Head of caudate nucleus (tissue), 42 donors: Measurements from ENCODE around the gene TTBK2.
"Not testable (repeated sequence)": the region's sequence is repeated elsewhere in the genome, so short reads cannot be mapped to it uniquely, and the experiment has no call there.

Experiments
- DNase-seq, 42 donors: peaks; one replicate each; pipeline versions ENCODE4 v3.0.0 to v3.0.0-alpha.2; 2020 to 2021; ENCODE audit warnings: mixed read lengths in 7 of 42
- intact Hi-C: fragments of 100-400 bp; cut with DNase I; formaldehyde crosslinking; loops from one replicate; pipeline ENCODE4 v1.15.0; 2022

Gene TTBK2

DNA sequence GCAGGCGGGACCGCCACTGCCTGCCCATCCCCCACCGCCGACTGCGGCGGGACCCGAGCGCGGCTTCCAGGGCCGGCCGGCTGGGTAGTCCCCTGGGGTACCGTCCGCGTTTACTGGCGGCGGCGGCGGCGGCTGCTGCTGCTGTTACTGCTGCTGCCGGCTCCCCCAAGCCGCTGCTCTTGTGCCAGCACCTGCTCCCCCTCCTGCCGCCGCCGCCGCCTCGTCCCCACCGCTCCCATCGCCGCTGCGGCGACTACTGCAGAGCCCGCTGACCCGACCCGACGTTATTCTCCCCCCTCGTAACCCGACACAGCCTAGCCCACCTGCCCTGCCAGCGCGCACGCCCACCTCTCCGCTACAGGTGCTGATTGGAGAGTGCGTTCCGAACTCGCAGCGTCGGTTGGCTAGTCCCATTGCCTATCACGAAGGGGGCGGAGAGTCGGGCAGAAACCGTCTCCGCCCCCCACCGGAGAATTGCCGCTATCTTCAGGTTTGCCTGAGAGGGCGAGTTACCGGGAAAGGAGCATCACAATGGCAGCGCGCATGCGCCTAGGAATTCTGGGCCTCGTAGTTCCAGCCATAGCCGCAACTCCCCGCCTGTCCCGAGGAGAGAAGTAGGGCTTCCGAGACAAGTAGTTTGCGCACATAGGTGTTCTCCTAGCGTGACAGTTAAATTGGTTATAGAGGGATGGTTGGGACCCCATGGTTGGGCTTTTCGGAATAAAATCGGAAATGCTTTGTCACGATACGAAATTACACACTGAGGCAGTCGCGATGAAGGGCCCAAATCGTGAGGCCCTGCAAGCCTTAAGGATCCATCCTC is at the start of gene TTBK2:
Gene TTBK2 (minus strand): TSS at position 260 of the 823 bp plus-strand sequence. CDS start 42,161 bp downstream, outside the sequence.
- intact Hi-C loops, result loop anchor here (5.0 to 10.0 kb wide), 2 partner anchors 183 to 216 kb away; partner anchors contain the start of gene CDAN1
- peak; percentile 97 to 100 (median 99) for DNase-seq

DNA sequence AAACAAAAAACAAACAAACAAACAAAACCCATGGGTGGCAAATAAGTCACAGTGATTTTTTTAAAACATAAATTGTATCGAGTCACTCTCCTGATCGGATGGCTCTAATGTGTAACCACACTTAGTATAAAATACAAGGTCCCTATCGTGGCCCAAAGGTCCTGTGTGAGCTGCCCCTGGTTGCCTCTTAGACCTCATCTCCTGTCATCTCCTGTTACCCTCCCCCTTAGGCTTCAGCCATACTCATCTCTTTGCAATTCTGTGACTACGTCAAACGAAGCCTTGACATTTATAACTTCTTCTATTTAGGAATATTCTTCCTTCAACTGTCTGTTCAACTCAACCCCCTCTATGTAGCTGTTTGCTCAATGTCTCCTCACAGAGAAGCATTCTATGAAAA is 43.9 kb upstream of the TTBK2 start:
- no peak for DNase-seq
- intact Hi-C loops, result no loop called here

DNA sequence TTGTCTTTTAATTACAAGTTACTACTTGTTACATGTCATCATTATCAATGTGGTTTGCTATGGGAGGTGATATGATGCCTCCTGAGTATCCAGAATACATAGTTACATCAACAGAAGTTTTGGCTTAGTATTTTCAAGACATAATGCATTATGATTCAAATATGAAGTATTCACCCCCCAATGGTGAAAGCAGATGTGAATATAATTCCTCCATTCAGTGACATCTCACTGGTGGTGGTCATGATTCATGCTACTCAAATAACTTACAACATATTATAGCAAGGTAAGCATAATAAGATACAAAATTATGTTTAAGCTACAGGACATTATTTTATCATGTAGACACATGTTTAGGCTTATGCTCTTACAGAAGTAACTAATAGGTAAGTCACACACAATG is 34.9 kb upstream of the TTBK2 start:
- intact Hi-C loops, result no loop called here

DNA sequence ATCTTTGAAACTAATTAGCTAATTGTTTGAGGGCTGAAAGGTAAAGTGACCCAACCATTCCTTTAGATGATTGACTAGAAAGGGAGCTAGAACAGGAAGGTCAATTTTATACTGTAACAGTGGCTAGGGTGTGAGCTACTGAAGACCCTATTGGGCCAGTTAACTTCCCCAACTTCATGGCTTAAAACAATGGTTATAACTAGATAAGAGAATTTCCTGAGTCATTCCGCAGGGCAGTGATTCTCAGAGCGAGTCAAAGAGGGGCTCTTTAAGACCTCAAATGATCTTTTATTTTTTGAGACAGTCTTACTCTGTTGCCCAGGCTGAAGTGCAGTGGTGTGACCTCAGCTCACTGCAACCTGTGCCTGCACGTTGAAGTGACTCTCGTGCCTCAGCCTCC is 33.7 kb upstream of the TTBK2 start:
- intact Hi-C loops, result no loop called here
- no peak for DNase-seq

More for the DNA sequence above, 34.9 kb upstream of the TTBK2 start:
- DNase-seq, result no peak

DNA sequence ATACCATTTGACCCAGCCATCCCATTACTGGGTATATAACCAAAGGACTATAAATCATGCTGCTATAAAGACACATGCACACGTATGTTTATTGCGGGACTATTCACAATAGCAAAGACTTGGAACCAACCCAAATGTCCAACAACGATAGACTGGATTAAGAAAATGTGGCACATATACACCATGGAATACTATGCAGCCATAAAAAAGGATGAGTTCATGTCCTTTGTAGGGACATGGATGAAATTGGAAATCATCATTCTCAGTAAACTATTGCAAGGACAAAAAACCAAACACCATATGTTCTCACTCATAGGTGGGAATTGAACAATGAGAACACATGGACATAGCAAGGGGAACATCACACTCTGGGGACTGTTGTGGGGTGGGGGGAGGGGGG is 28.3 kb upstream of the TTBK2 start:
- intact Hi-C loops, DNase-seq: not testable (repeated sequence)

DNA sequence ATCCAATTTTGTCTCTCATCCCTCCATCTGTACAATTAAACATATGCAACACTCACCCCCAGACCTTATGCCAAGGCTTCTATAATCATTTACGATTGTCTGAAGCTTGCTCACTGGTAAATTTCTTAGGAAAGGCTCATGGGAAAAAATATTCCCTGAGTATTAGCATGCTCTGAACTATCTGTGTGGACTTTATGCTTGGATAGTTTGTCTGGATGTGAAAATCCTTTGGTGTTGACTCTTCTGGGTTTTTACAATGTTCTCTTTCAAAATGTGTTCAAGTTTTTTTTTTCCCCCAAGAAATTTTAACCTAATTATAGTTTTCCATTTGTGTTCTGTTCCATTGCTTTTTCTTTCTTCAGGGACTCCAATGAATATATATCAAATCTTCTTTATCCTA is 19.9 kb upstream of the TTBK2 start:
- DNase-seq, result no peak
- intact Hi-C loops, result no loop called here

DNA sequence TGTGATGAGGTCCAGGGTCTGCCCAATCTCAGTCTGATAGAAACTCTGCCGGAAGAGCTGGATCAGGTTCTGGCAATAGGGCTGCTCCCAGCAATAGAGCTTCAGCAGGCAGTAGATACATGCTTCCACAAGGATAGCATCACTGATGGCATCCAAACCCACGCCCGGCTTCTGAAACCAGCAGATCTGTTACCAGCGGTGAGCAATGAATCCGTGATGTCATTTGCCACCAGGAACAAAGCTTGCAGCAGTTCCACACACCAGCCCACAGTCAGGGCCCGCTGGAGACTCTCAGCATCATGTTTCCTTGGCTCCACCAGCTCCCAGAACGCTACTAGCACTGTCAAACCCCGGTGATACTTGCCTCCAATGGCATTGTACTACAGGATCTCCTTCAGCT is 19.3 kb upstream of the TTBK2 start:
- DNase-seq, result peak in 34 of 42 donors; percentile 6 to 83 (median 38)
- intact Hi-C loops, result no loop called here

DNA sequence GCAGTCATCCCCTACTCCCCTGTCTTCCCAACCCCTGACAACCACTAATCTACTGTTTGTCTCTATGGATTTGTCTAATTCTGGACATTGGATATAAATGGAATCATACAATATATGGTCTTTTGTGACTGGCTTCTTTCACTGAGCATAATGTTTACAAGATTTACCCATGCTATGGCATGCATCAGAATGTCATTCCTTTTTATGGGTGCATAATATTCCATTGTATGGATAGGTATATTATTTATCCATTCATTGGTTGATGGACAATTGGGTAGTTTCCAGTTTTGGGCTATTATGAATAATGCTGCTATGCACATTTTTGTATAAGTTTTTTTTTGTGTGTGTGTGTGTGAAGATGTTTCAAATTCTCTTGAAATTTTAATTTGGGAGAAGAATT is 16.6 kb upstream of the TTBK2 start:
- intact Hi-C loops, result no loop called here
- DNase-seq, result no peak

DNA sequence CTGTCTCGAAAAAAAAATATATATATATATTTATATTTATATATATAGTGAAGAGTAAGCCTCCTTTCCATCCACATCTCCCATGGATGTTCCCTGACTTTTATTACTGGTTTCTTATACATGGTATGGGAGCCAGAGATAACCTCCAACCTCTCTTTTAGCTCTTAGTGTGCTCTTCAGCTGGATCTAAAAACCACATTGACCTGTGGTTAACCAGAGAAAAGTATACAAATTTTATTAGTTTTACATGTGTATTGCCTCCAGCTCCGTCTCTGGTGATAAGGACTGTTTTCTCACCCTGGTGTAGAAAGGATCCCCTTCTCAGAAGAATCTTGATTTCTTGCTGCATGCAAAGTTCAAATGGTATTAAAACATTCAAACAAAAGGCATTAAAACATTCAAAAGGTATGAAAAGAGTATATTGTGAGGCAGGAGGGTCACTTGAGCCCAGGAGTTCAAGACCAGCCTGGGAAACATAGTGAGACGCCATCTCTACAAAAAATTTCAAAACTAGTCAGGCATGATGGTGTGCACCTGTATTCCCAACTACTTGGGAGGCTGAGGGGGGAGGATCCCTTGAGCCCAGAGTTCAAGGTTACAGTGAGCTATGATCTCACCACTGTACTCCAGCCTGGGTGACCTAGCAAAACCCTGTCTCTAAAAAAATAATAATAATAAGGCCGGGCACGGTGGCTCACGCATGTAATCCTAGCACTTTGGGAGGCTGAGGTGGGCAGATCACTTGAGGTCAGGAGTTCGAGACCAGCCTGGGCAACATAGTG is 13.5 kb upstream of the TTBK2 start:
- no peak for DNase-seq
- intact Hi-C loops, result no loop called here

DNA sequence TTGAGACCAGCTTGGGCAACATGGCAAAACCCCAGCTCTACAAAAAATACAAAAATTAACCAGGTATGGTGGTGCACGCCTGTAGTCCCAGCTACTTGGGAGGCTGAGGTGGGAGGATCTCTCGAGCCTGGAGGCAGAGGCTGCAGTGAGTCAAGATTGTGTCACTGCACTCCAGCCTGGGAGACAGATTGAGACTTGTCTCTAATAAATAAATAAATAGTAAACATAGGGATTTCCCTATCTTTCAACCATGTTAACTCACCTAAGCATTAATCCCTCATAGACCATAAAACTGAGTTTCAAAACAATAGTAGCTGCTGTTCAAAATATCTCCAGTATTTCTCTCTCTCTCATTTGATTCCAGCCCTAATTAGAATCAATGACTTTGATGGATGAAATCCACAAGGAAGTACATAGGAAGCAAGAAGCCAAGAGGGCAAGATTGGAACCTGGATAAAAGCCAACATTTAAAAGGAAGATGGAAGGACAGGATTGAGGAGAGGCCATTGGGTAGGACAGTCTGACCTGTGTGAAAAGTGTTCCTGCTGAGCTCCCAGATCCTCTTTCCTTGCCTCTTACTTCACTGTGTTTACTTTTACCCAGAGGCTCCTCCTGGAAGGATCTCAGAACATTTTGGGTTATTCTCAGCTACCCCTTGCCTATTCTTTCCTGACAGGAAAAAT is 12.4 kb upstream of the TTBK2 start:
- intact Hi-C loops, result no loop called here
- no peak for DNase-seq

DNA sequence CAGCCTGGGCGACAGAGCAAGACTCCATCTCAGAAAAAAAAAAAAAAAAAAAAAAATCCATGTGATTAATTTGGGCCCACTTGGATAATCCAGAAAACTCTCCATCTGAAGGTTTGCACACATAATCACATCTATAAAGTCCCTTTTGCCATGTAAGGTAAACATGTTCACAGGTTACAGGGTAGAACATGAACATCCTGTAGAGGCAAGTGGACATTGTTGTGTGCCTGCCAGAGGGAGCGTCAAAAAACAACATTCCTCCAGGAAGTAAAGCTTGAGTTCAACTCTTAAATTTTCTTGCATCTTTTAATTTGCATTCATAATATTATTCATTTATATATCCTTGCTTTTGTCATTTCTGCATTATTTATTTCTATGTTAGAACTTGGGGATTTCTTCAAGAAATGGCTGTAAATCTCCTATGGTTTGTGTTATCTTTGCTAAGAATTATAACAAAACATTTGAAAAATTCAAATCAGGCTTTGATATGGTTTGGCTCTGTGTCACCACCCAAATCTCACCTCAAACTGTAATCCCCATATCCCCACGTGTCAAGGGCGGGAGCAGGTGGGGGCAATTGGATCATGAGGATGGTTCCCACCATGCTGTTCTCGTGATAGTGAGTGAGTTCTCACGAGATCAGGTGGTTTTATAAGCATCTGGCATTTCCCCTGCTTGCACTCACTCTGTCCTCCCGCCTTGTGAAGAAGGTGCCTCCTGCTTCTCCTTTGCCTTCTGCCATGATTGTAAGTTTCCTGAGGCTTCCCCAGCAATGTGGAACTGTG is 11.3 kb upstream of the TTBK2 start:
- intact Hi-C loops, result no loop called here
- DNase-seq, result no peak

DNA sequence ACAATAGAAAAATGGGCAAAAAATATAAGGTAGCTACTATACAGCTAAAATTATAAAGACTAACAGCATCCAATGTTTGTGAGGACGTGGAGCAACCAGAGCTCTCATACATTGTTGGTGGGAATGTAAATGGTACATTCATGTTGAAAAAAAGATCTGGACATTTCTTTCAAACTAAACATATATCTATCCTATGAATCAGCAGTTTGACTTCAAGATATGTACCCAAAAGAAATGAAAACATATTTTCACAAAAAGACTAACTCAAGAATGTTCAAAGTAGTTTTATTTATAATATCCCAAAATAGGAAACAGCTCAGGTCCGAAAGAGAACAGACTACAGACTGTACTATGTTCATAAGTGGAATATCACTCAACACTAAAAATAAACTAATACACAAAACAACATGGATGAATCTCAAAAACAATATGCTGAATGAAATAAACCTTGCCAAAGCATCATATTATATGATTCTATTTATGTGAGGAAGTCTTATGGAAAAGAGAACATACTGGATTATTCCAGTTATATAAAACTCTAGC is 8.8 kb upstream of the TTBK2 start:
- DNase-seq, result no peak
- intact Hi-C loops, result loop anchor here (10.0 kb wide), 1 partner anchor 225 kb away; no protein-coding TSS in a partner anchor

DNA sequence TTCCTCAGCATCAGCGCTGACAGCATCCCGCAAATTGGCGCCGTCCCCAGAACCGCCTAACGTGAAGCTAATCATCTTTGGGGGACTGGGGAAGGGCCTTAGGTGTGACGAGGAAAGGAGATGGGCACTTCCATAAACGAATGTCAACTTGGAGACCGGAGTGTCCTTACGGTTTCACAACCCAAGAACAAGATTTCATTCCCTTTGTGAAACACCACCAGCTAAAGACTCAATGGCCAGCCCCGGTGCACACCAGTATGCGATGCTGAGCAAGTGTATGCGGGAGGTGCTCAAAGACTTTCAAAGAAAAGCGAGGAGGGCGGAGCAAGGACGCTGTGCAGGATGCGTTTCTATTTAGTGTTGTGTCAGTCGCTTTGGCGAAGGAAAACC is 759 bp upstream of the TTBK2 start:
- peak in 41 of 42 donors; percentile 17 to 78 (median 46) for DNase-seq
- intact Hi-C loops, result loop anchor here (5.0 to 10.0 kb wide), 2 partner anchors 184 to 217 kb away; partner anchors contain the start of gene CDAN1

DNA sequence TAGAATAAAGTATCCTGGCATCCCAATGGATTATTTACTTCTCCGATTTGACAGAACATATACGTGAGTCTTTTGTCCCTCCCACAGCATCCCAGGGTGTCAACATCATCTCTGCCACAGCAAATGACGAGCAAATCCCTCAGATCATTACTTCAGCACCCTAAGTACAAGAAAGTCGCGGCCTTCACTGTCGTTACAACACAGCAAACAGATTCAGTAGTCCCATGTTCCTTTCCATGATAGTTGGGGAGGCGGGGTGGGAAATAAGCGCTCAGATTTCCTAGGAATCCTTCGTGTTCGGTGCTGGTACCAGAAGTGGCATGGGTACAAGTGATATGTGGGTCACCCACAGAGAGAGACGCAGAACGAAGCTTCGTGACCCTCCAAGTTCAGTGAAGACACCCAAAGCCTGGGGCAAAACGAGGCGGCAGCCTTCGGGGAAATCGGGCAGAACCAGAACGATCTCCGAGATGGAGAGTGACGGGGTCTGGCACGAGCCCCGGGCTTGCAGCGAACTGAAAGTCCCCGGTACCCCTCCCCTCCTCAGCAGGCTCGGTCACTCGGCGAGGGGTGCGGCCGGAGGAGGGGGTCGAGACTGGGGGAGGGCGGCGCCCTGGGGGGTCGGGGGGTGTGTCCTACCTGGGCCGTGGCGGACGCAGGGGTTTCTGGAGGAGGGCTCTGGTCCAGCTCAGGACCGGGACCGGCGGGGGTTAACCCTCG is 619 bp downstream of the TTBK2 start:
- peak in 38 of 42 donors; percentile 3 to 69 (median 33) for DNase-seq
- intact Hi-C loops, result loop anchor here (5.0 to 10.0 kb wide), 2 partner anchors 183 to 215 kb away; partner anchors contain the start of gene CDAN1

DNA sequence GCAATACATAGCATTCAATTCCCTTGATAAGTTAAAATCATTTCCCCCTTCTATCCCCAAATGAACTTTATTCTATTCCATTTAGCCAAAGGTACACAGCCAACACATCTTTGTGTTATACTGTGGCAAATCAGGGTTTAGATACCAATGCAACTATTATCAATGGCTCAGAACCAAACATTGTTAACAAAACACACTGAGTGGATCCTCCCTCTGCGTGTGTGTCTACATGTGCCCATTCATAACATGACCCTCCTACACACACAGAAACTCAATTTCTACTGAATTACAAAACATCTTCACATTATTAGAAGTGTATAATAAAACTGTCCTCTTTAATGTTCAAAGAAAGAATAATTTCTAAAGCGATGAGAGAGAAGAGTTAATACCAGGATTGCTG is 1.3 kb downstream of the TTBK2 start:
- intact Hi-C loops, result no loop called here
- DNase-seq, result no peak

DNA sequence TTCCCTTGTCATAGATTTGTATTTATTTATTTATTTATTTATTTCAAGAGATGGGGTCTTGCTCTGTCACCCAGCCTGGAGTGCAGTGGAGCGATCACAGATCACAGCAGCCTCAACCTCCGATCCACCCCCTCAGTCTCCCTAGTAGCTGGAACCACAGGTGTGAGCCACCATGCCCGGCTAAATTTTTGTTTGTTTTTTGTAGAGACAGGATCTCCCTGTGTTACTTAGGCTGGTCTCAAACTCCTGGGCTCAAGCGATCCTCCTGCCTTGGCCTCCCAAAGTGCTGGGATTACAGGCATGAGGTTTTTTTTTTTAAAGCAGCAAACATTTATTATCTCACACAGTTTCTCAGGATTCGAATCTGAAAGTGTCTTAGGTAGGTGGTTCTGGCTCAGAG is 2.5 kb downstream of the TTBK2 start:
- intact Hi-C loops, result no loop called here
- DNase-seq, result no peak

DNA sequence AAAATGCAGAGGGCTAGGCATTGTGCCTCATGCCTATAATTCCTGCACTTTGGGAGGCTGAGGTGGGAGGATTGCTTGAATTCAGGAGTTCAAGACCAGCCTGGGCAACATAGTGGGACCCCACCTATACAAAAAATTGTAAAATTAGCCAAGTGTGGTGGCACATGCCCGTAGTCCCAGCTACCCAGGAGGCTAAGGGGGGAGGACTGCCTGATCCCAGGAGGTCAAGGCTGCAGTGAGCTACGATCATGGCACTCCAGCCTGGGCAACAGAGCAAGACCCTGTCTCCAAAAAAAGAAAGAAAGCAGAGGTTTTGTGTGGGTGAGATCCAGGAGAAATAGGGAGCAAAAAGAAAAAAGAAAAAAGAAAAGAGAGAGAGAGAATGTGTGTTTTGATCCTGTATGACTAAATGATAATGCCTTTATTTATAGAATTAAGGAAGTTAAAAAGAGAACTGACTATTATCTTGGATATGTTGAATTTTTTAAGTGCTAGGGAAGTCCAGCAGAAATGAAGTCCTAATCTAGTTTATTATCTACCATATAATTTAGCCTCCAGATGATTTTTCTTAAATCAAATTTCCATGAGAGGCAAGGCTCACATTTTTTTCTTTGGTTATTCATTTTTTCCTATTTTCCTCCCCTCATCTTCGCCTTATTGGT is 4.8 kb downstream of the TTBK2 start:
- DNase-seq, result no peak
- intact Hi-C loops, result no loop called here
